SK-MEL-5 (cell line): Measurements from ENCODE around the gene FBLL1. TPM values are rescaled to one million over a fixed set of nuclear protein-coding genes. Genes with fewer than 3 reads are reported as not detected.

Experiments used
- DNase-seq: peaks from one replicate; pipeline ENCODE4 v3.0.0-alpha.2; 2016; ENCODE audit warnings: low read depth, low spot score
- in situ Hi-C: cut with HindIII; loops from 2 replicates; pipeline ENCODE4 v1.10.0; 2016; ENCODE audit warnings: low sequenced_read_pairs, high pct_unique_total_duplicates, low pct_unique_long_range_greater_than_20kb
- small RNA-seq, 2 experiments: library from RNA; depleted of rRNA; stranded (forward); fragments of <200 nt; gene quantifications; one replicate each; pipeline ENCODE3, GENCODE V24; 2014
- total RNA-seq: library from RNA; depleted of rRNA; stranded (reverse); fragments of >200 nt; shearing (Covaris generic); gene quantifications from 2 replicates; pipeline ENCODE4 v1.2.3, GENCODE V29; 2014; rRNA removed

FBLL1 gene
- total RNA-seq, 1 experiment from 2014 or later: 0.95 TPM

DNA sequence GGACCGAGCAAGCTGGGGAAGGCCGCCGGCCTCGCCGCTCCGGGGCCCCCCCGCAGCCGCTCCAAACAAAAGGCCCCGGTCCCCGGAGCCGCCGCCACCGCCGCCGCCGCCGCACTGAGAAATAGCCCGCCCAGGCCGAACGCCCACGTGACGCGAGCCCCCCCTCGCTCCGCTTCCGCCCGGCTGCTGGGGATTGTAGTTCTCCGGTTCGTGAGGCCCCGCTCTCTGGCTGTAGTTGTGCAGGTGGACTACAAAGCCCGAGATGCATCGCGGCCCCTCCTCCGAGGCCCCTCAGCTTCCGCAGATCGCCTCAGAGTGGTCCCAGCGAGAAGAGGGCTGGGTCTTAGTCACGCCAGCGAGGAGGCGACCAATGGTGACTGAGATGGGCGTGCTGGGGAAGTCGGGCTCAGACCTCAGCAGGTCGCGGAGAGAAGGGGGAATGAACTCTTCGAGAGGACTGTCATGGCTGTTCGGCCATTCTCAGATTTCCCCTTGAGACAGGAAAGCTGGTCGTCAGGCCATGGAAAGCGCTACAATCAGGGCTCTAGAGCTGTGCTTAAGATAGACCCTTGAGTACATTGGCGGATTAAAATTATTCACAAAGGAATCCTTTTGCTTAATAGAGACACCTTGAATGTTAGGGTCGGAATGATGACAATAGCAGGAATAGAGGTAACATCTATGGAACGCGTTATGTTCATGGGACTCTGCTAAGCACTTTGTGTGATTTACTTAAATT is 50.6 kb downstream of the FBLL1 start:
- in situ Hi-C loops: no loop called here
- peak; percentile 98 for DNase-seq

DNA sequence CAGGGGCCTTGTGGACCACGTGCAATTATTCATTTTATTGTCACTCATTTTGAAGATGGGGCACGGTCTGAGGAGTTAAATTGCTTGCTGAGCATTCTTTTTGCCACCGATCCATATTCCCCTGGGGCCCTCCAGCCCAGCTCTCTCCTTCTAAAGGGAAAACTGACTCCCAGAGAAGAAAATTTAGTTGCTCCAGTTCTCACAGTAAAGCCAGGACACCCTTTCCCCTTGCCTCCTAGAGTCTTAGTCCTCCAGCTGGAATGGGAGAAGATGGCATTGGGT is 51.1 kb downstream of the FBLL1 start:
- in situ Hi-C loops: no loop called here
- no peak for DNase-seq

Small RNAs within 50 kb of the gene (small RNA-seq; reads per million reads assigned to genes)
- 0 to 0.57 reads per million in 2 experiments for gene MIR103A1

Other genes starting within 250 kb of the FBLL1 start
- 12.7 and 13.2 TPM in 2 replicates for gene WWC1, start 237.7 kb upstream of the FBLL1 start, total RNA-seq
- gene RARS1, start 42.8 kb upstream of the FBLL1 start, total RNA-seq: 159 and 165 TPM in 2 replicates
- 48.8 and 49.0 TPM in 2 replicates for gene PANK3, start 50.1 kb downstream of the FBLL1 start, total RNA-seq